Measurements from ENCODE around the gene GRIN1. TPM values are rescaled to one million over a fixed set of nuclear protein-coding genes. Genes with fewer than 3 reads are reported as not detected.

Gene GRIN1
- total and polyA plus RNA-seq, 2 of the 13 experiments (the other 11 are each of a cell fraction or from before 2014, with no cell fraction given) = 0.13 TPM; not detected in 1

- TF ChIP-seq ZNF704 (CRISPR knock-in tag; IDR thresholded peaks at IDR 0.05; ENCODE audit: borderline replicate concordance) = no peak
- no peak for TF ChIP-seq MAFG (CRISPR knock-in tag; IDR thresholded peaks at IDR 0.05)
- no peak for TF ChIP-seq ZNF749 (CRISPR knock-in tag; IDR thresholded peaks at IDR 0.05; ENCODE audit: borderline replicate concordance)
- TF ChIP-seq ZNF431 (CRISPR knock-in tag; IDR thresholded peaks at IDR 0.05; ENCODE audit: borderline replicate concordance, low read depth) = no peak
- TF ChIP-seq KDM5A (IDR thresholded peaks at IDR 0.05; ENCODE audit: borderline replicate concordance, low read length) = no peak
- TF ChIP-seq ZNF629 (CRISPR knock-in tag; conservative IDR thresholded peaks at IDR 0.05) = no peak
- no peak for TF ChIP-seq ZNF737 (CRISPR knock-in tag; IDR thresholded peaks at IDR 0.05; ENCODE audit: borderline replicate concordance)
- no peak for TF ChIP-seq ZNF747 (CRISPR knock-in tag; IDR thresholded peaks at IDR 0.05; ENCODE audit: borderline replicate concordance)
- no peak for TF ChIP-seq FIP1L1 (IDR thresholded peaks at IDR 0.05; ENCODE audit: borderline replicate concordance, insufficient read depth, low read depth, low read length)
- no peak for TF ChIP-seq ZNF781 (CRISPR knock-in tag; IDR thresholded peaks at IDR 0.05; ENCODE audit: borderline replicate concordance, not compliant biosample characterization)
- no peak for TF ChIP-seq CENPX (CRISPR knock-in tag; IDR thresholded peaks at IDR 0.05)
- no peak for TF ChIP-seq SIX1 (CRISPR knock-in tag; IDR thresholded peaks at IDR 0.05; ENCODE audit: borderline replicate concordance)
- no peak for TF ChIP-seq UBTF (CRISPR knock-in tag; IDR thresholded peaks at IDR 0.05)
- no peak for TF ChIP-seq ZFYVE20 (CRISPR knock-in tag; IDR thresholded peaks at IDR 0.05; ENCODE audit: borderline replicate concordance, low read depth)
- TF ChIP-seq HNRNPH1 (optimal IDR thresholded peaks at IDR 0.05; ENCODE audit: low read depth, low read length) = no peak
- intact Hi-C loops (cut with micrococcal nuclease; ENCODE audit: unreplicated experiment) = no loop called here
- no peak for DNase-seq (ENCODE audit: low spot score)
- in situ Hi-C loops (cut with HindIII; ENCODE audit: extremely low pct_ligation_motif_present, low pct_unique_long_range_greater_than_20kb) = no loop called here
- Histone ChIP-seq H3K9me3 (ENCODE audit: low read length) (no peaks in the 10 kb centered on the region), H3K9ac (ENCODE audit: insufficient read depth, low read depth, low read length) (no peak overlapping the region), H4K20me1 (ENCODE audit: insufficient read depth, low read length) (no peaks in the 10 kb centered on the region), H3K4me1 (ENCODE audit: insufficient read depth, low read length) (peaks cover 33% of the 10 kb centered on the region), H3K36me3 (replicated peaks in 1 of 2; ENCODE audit: control insufficient read depth in 1 of 2, insufficient read depth in 2 of 2, low read length in 2 of 2) (peaks cover 20 to 31% of the 10 kb centered on the region in 2 experiments), H2AFZ (ENCODE audit: low read length) (no peak overlapping the region), H3K27me3 (ENCODE audit: control insufficient read depth in 1 of 2, insufficient read depth in 2 of 2, low read length in 2 of 2) (no peaks in the 10 kb centered on the region), H3K4me2 (ENCODE audit: low read depth, low read length) (no peak overlapping the region), H3K27ac (ENCODE audit: extremely low read length, insufficient read depth, low read length) (no peak overlapping the region), H3K79me2 (ENCODE audit: insufficient read depth, low read length) (no peaks in the 10 kb centered on the region), H3K4me3 (replicated peaks in 1 of 3; ENCODE audit: insufficient read depth in 1 of 3, low read depth in 2 of 3, low read length in 3 of 3) (no peak overlapping the region)
- no TSS peak for BruUV-seq (replicated peaks)
- FAIRE-seq = no peak
- ChIA-PET CTCF (ENCODE audit: low intra/inter-chr PET ratio, low total read pairs) (no interaction called here), POLR2A (no interaction called here)
- no peak for ATAC-seq
- WGBS (ENCODE audit: low lambda C conversion rate) = 88% methylated on average over 9 of the region's 17 CpGs
These were observed 31.0 kb upstream of the GRIN1 start for GRCh38 chr9:137107982-137108381.

All from HepG2 (cell line).